HepG2 (cell line): Measurements from ENCODE around the gene PAPOLA. TPM values are rescaled to one million over a fixed set of nuclear protein-coding genes. Genes with fewer than 3 reads are reported as not detected.

Source experiments
- ATAC-seq: fragments of 200-7000 bp; cut with Tn5 transposase; 3 replicates; pipeline ENCODE4 v1.9.1; 2020; ENCODE audit warnings: mild to moderate bottlenecking, moderate library complexity
- BruUV-seq: library from RNA; stranded (reverse); fragments of 400-500 nt; replicated peaks from 2 replicates; lab custom pipeline; 2021; lab: Mats Ljungman, UMichigan
- CTCF ChIA-PET: fragments of 300-600 bp; formaldehyde crosslinking; extraction: SDS; loops from one replicate; lab custom pipeline; 2021; ENCODE audit warnings: low total read pairs, inconsistent platforms, low intra/inter-chr PET ratio; lab: Yijun Ruan, JAX
- POLR2A ChIA-PET: fragments of 350-600 bp; sonication (Branson Sonifier 250); formaldehyde crosslinking; loops from one replicate; lab custom pipeline; 2020; ENCODE audit warnings: antibody characterized with exemption, inconsistent platforms; lab: Yijun Ruan, JAX
- DNase-seq: peaks from one replicate; pipeline ENCODE4 v3.0.0-alpha.2; 2015; ENCODE audit warnings: low spot score
- FAIRE-seq: peaks from 3 replicates; lab custom pipeline; 2011; peaks lifted over from hg19 to GRCh38; lab: Jason Lieb, UNC
- H2AFZ ChIP-seq: one replicate; pipeline ENCODE4 v1.6.1; 2011; ENCODE audit warnings: low read length, inconsistent platforms
- H3K27ac ChIP-seq: fragments of 300-600 bp; 3 replicates; pipeline ENCODE4 v1.8.0; 2011; ENCODE audit warnings: mixed run types, mild to moderate bottlenecking, mixed read lengths, low read length, inconsistent platforms; ENCODE audit not compliant: insufficient read depth; ENCODE audit errors: extremely low read length
- H3K27me3 ChIP-seq, 2 experiments: fragments of 200-600 bp in 1 of 2; 2 replicates in 1 of 2; 3 replicates in 1 of 2; pipeline versions ENCODE4 v1.6.0 to v1.8.0; 2011; ENCODE audit warnings: low read length in 2 of 2, mild to moderate bottlenecking in 2 of 2, moderate library complexity in 2 of 2, inconsistent platforms in 1 of 2; ENCODE audit not compliant: insufficient read depth in 2 of 2, control insufficient read depth in 1 of 2
- H3K36me3 ChIP-seq, 2 experiments: fragments of 200-600 bp in 1 of 2; replicated peaks in 1 of 2; 2 replicates in 1 of 2; 3 replicates in 1 of 2; pipeline versions ENCODE4 v1.5.1 to v1.8.0; 2011; ENCODE audit warnings: low read length in 2 of 2, inconsistent platforms in 1 of 2; ENCODE audit not compliant: insufficient read depth in 2 of 2, control insufficient read depth in 1 of 2
- H3K4me1 ChIP-seq: 2 replicates; pipeline ENCODE4 v1.5.1; 2012; ENCODE audit warnings: low read length, inconsistent platforms; ENCODE audit not compliant: insufficient read depth
- H3K4me2 ChIP-seq: 2 replicates; pipeline ENCODE4 v1.6.0; 2011; ENCODE audit warnings: low read depth, low read length, inconsistent platforms
- H3K4me3 ChIP-seq, 3 experiments: fragments of 200-600 bp in 1 of 3; sonication (generic), shearing (Covaris generic) in 1 of 3; replicated peaks in 1 of 3; 2 replicates each; pipeline ENCODE4 v1.5.1; 2011 to 2016; ENCODE audit warnings: low read length in 3 of 3, inconsistent platforms in 2 of 3, low read depth in 2 of 3, mild to moderate bottlenecking in 2 of 3, control low read depth in 1 of 3, mixed read lengths in 1 of 3; ENCODE audit not compliant: insufficient read depth in 1 of 3
- H3K79me2 ChIP-seq: one replicate; pipeline ENCODE4 v1.6.1; 2011; ENCODE audit warnings: low read length, inconsistent platforms; ENCODE audit not compliant: insufficient read depth
- H3K9ac ChIP-seq: 2 replicates; pipeline ENCODE4 v1.6.0; 2011; ENCODE audit warnings: mild to moderate bottlenecking, low read depth, low read length, inconsistent platforms; ENCODE audit not compliant: insufficient read depth
- H3K9me3 ChIP-seq: 2 replicates; pipeline ENCODE4 v1.5.1; 2012; ENCODE audit warnings: mild to moderate bottlenecking, low read length
- H4K20me1 ChIP-seq: 2 replicates; pipeline ENCODE4 v1.6.0; 2011; ENCODE audit warnings: inconsistent platforms, mild to moderate bottlenecking, low read length, moderate library complexity; ENCODE audit not compliant: insufficient read depth
- AHR ChIP-seq: IDR thresholded peaks from 2 replicates; pipeline ENCODE4 v1.6.1; 2018; ENCODE audit warnings: missing genetic modification reagents, missing compliant biosample characterization
- ARNT2 ChIP-seq: sonication (generic); formaldehyde crosslinking; IDR thresholded peaks from 2 replicates; pipeline ENCODE4 v1.8.0; 2022; ENCODE audit warnings: mild to moderate bottlenecking, low read depth, missing genetic modification reagents, moderate library complexity
- GLMP ChIP-seq: sonication (generic); formaldehyde crosslinking; IDR thresholded peaks from 2 replicates; pipeline ENCODE4 v1.9.0; 2021; ENCODE audit warnings: missing genetic modification reagents, mild to moderate bottlenecking, borderline replicate concordance
- GPBP1L1 ChIP-seq: sonication (generic); formaldehyde crosslinking; IDR thresholded peaks from 2 replicates; pipeline ENCODE4 v1.5.0; 2020; ENCODE audit warnings: mild to moderate bottlenecking, missing genetic modification reagents
- HNF4G ChIP-seq, 2 experiments: sonication (generic) in 1 of 2; formaldehyde crosslinking in 1 of 2; IDR thresholded peaks; 2 replicates each; pipeline versions ENCODE4 v1.4.0 to v1.6.1; 2011 to 2020; ENCODE audit warnings: borderline replicate concordance in 2 of 2, low read depth in 2 of 2, mild to moderate bottlenecking in 2 of 2, low read length in 1 of 2, missing genetic modification reagents in 1 of 2, moderate library complexity in 1 of 2
- HOXD1 ChIP-seq: sonication (generic); formaldehyde crosslinking; IDR thresholded peaks from 2 replicates; pipeline ENCODE4 v1.5.0; 2020; ENCODE audit warnings: missing genetic modification reagents
- IRX3 ChIP-seq: sonication (generic); formaldehyde crosslinking; IDR thresholded peaks from 2 replicates; pipeline ENCODE4 v1.8.1; 2023; ENCODE audit warnings: mild to moderate bottlenecking, low read depth, missing genetic modification reagents, borderline replicate concordance
- MATR3 ChIP-seq: sonication (generic); formaldehyde crosslinking; IDR thresholded peaks from 2 replicates; pipeline ENCODE4 v1.4.0; 2020; ENCODE audit warnings: missing genetic modification reagents
- PLSCR1 ChIP-seq: sonication (generic); formaldehyde crosslinking; IDR thresholded peaks from 2 replicates; pipeline ENCODE4 v1.5.0; 2020; ENCODE audit warnings: missing genetic modification reagents, mild to moderate bottlenecking, borderline replicate concordance
- PTBP1 ChIP-seq: fragments of 200-400 bp; formaldehyde crosslinking; IDR thresholded peaks from 2 replicates; pipeline ENCODE4 v1.6.1; 2018; ENCODE audit warnings: low read length, low read depth; ENCODE audit not compliant: poor library complexity, severe bottlenecking
- SOX6 ChIP-seq, 2 experiments: fragments of 450-650 bp in 1 of 2; sonication (generic) in 1 of 2; formaldehyde crosslinking in 1 of 2; IDR thresholded peaks; 2 replicates each; pipeline versions ENCODE4 v1.4.0 to v1.6.1; 2017 to 2020; ENCODE audit warnings: antibody characterized with exemption in 1 of 2, mild to moderate bottlenecking in 1 of 2, missing genetic modification reagents in 1 of 2
- ZIK1 ChIP-seq: sonication (generic); formaldehyde crosslinking; IDR thresholded peaks from 2 replicates; pipeline ENCODE4 v1.5.0; 2020; ENCODE audit warnings: mild to moderate bottlenecking, low read depth, missing genetic modification reagents, borderline replicate concordance
- ZNF251 ChIP-seq: sonication (generic); formaldehyde crosslinking; IDR thresholded peaks from 2 replicates; pipeline ENCODE4 v1.9.0; 2021; ENCODE audit warnings: mild to moderate bottlenecking, missing genetic modification reagents
- ZNF292 ChIP-seq: sonication (generic); formaldehyde crosslinking; IDR thresholded peaks from 2 replicates; pipeline ENCODE4 v1.8.1; 2022; ENCODE audit warnings: mild to moderate bottlenecking, low read depth, missing genetic modification reagents, borderline replicate concordance
- ZNF761 ChIP-seq: sonication (generic); formaldehyde crosslinking; conservative IDR thresholded peaks from 2 replicates; pipeline ENCODE4 v1.4.0; 2020; ENCODE audit warnings: mild to moderate bottlenecking, missing genetic modification reagents
- ZSCAN12 ChIP-seq: sonication (generic); formaldehyde crosslinking; IDR thresholded peaks from 2 replicates; pipeline ENCODE4 v1.9.0; 2021; ENCODE audit warnings: mild to moderate bottlenecking, missing genetic modification reagents
- whole genome bisulfite sequencing: methylation state at CpG from one replicate; pipeline ENCODE4 v1.1.6; 2017; ENCODE audit warnings: low lambda C conversion rate; 5-methylcytosine and 5-hydroxymethylcytosine counted together
- in situ Hi-C: cut with HindIII; loops from 2 replicates; pipeline ENCODE4 v1.10.0; 2017; ENCODE audit warnings: low pct_unique_long_range_greater_than_20kb; ENCODE audit not compliant: extremely low pct_ligation_motif_present
- intact Hi-C: fragments of 100-400 bp; cut with micrococcal nuclease; formaldehyde crosslinking; loops from one replicate; pipeline ENCODE4 v1.10.0; 2022; ENCODE audit not compliant: unreplicated experiment
- polyA plus RNA-seq, 8 experiments: library from polyadenylated mRNA; depleted of rRNA in 3 of 8; stranded (reverse) in 7 of 8; unstranded in 1 of 8; fragments of >200 nt; fragmentation: Illumina TruSeq in 4 of 8; extraction: Trizol in 4 of 8; gene quantifications; 2 replicates each; pipeline versions ENCODE4 v1.2.1 to v1.2.3, GENCODE V29; 2011 to 2016; ENCODE audit warnings: low read depth in 4 of 8, missing spikeins in 1 of 8, mixed read lengths in 1 of 8; ENCODE audit not compliant: insufficient read depth in 1 of 8
- total RNA-seq, 5 experiments: library from RNA; depleted of rRNA; stranded (reverse); fragments of >200 nt; fragmentation: Illumina TruSeq; extraction: Trizol; gene quantifications; 2 replicates each; pipeline ENCODE4 v1.2.3, GENCODE V29; 2016; ENCODE audit warnings: low read depth in 1 of 5

PAPOLA gene
- total and polyA plus RNA-seq, 2 of the 13 experiments (the other 11 are each of a cell fraction or from before 2014, with no cell fraction given), result 103 to 151 TPM

- H3K27ac ChIP-seq, result no peak overlapping the region
- POLR2A ChIA-PET, result no interaction called here
- peaks cover 0 to 25% of the 10 kb centered on the region in 2 experiments; a peak in 3 of 5 replicates for H3K27me3 ChIP-seq
- FAIRE-seq (no peak), ATAC-seq (no peak), DNase-seq (no peak)
- BruUV-seq, result no TSS peak
- no peaks in the 10 kb centered on the region for H4K20me1 ChIP-seq
- intact Hi-C loops, result no loop called here
- H3K36me3 ChIP-seq, result no peaks in the 10 kb centered on the region
- H3K4me1 ChIP-seq, result peaks cover 7% of the 10 kb centered on the region; the same call in 1 of the 2 replicates
- CTCF ChIA-PET, result no interaction called here
- no peak overlapping the region for H2AFZ ChIP-seq
- WGBS, result 48% methylated on average over 5 of the region's 5 CpGs
- H3K79me2 ChIP-seq, result no peaks in the 10 kb centered on the region
- in situ Hi-C loops, result no loop called here
- H3K9ac ChIP-seq, result no peak overlapping the region
- no peak overlapping the region for H3K4me3 ChIP-seq
- H3K4me2 ChIP-seq, result no peak overlapping the region
- H3K9me3 ChIP-seq, result no peaks in the 10 kb centered on the region
- TF ChIP-seq PTBP1 (no peak), HOXD1 (CRISPR knock-in tag) (no peak), SOX6 (IDR thresholded peaks at IDR 0.05) (no peak), SOX6 (CRISPR knock-in tag; IDR thresholded peaks at IDR 0.05) (no peak), ZNF761 (no peak), ARNT2 (no peak), MATR3 (CRISPR knock-in tag) (no peak), ZSCAN12 (CRISPR knock-in tag) (no peak), HNF4G (IDR thresholded peaks at IDR 0.05; ENCODE audit: borderline replicate concordance, low read depth, low read length) (no peak), HNF4G (CRISPR knock-in tag; IDR thresholded peaks at IDR 0.05; ENCODE audit: borderline replicate concordance, low read depth) (no peak), ZNF251 (no peak), GPBP1L1 (no peak), ZNF292 (CRISPR knock-in tag) (no peak), AHR (CRISPR knock-in tag) (no peak), ZIK1 (CRISPR knock-in tag) (no peak), IRX3 (no peak), GLMP (CRISPR knock-in tag) (no peak), PLSCR1 (CRISPR knock-in tag) (no peak)
Measured at GRCh38 chr14:96597680-96598079, 95.5 kb downstream of the PAPOLA start.
